ENCODE measurements around the gene ZBTB43. TPM values are rescaled to one million over a fixed set of nuclear protein-coding genes. Genes with fewer than 3 reads are reported as not detected.

ZBTB43 gene
- total and polyA plus RNA-seq, 10 of the 15 experiments (the other 5 are each of a cell fraction or from before 2014, with no cell fraction given): 2.4 to 19.3 (median 8.7) TPM

DNA sequence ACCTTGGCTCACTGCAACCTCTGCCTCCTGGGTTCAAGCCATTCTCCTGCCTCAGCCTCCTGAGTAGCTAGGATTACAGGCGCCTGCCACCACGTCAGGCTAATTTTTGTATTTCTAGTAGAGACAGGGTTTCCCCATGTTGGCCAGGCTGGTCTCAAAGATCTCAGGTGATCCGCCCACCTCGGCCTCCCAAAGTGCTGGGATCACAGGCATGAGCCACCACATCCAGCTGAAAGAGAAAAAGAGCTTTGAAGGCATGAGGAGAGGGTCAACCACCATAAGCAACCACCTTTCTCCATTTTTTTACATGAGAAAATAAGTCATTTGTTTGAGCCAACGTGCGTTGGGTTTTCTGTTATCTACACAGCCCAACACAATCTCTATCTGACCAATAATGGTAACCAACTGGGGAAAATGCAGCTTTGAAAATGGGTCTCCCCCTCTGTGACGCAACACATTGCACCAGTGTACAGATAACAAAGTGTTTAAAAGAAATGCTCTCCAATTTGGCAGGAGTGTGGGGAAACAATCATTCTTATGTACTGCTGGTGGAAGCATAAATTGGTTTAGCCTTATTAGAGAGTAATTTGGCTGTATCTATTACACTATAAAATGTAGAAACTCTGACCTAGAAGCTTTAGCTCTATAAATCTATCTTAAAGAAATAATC, 45.8 kb upstream of the ZBTB43 start (continued):
- no peak for TF ChIP-seq SREBF2 (IDR thresholded peaks at IDR 0.05; ENCODE audit: low read length)
- TF ChIP-seq SIX5 (IDR thresholded peaks at IDR 0.05; ENCODE audit: low read depth, low read length, severe bottlenecking): no peak
- TF ChIP-seq, protein P1, sequence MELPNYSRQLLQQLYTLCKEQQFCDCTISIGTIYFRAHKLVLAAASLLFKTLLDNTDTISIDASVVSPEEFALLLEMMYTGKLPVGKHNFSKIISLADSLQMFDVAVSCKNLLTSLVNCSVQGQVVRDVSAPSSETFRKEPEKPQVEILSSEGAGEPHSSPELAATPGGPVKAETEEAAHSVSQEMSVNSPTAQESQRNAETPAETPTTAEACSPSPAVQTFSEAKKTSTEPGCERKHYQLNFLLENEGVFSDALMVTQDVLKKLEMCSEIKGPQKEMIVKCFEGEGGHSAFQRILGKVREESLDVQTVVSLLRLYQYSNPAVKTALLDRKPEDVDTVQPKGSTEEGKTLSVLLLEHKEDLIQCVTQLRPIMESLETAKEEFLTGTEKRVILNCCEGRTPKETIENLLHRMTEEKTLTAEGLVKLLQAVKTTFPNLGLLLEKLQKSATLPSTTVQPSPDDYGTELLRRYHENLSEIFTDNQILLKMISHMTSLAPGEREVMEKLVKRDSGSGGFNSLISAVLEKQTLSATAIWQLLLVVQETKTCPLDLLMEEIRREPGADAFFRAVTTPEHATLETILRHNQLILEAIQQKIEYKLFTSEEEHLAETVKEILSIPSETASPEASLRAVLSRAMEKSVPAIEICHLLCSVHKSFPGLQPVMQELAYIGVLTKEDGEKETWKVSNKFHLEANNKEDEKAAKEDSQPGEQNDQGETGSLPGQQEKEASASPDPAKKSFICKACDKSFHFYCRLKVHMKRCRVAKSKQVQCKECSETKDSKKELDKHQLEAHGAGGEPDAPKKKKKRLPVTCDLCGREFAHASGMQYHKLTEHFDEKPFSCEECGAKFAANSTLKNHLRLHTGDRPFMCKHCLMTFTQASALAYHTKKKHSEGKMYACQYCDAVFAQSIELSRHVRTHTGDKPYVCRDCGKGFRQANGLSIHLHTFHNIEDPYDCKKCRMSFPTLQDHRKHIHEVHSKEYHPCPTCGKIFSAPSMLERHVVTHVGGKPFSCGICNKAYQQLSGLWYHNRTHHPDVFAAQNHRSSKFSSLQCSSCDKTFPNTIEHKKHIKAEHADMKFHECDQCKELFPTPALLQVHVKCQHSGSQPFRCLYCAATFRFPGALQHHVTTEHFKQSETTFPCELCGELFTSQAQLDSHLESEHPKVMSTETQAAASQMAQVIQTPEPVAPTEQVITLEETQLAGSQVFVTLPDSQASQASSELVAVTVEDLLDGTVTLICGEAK (IDR thresholded peaks at IDR 0.05; ENCODE audit: borderline replicate concordance): no peak
- TF ChIP-seq, protein P2, sequence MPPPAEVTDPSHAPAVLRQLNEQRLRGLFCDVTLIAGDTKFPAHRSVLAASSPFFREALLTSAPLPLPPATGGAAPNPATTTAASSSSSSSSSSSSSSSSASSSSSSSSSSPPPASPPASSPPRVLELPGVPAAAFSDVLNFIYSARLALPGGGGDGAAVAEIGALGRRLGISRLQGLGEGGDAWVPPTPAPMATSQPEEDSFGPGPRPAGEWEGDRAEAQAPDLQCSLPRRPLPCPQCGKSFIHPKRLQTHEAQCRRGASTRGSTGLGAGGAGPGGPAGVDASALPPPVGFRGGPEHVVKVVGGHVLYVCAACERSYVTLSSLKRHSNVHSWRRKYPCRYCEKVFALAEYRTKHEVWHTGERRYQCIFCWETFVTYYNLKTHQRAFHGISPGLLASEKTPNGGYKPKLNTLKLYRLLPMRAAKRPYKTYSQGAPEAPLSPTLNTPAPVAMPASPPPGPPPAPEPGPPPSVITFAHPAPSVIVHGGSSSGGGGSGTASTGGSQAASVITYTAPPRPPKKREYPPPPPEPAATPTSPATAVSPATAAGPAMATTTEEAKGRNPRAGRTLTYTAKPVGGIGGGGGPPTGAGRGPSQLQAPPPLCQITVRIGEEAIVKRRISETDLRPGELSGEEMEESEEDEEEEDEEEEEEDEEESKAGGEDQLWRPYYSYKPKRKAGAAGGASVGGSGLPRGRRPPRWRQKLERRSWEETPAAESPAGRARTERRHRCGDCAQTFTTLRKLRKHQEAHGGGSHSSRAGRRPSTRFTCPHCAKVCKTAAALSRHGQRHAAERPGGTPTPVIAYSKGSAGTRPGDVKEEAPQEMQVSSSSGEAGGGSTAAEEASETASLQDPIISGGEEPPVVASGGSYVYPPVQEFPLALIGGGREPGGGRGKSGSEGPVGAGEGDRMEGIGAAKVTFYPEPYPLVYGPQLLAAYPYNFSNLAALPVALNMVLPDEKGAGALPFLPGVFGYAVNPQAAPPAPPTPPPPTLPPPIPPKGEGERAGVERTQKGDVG (CRISPR knock-in tag; IDR thresholded peaks at IDR 0.05): no peak
- TF ChIP-seq MYB (IDR thresholded peaks at IDR 0.05; ENCODE audit: borderline replicate concordance, low read depth, low read length): no peak
- TF ChIP-seq MAX (IDR thresholded peaks at IDR 0.05; ENCODE audit: low read depth, low read length): no peak
